Right ventricle myocardium inferior (tissue), 1 donor: ENCODE results near the gene NUS1. TPM values are rescaled to one million over a fixed set of nuclear protein-coding genes. Genes with fewer than 3 reads are reported as not detected.
"Not testable (repeated sequence)": the region's sequence is repeated elsewhere in the genome, so short reads cannot be mapped to it uniquely, and the experiment has no call there.

ENCODE experiments used
- ATAC-seq: fragments of 200-7000 bp; cut with Tn5 transposase; one replicate; pipeline ENCODE4 v1.9.1; 2020; ENCODE audit warnings: mild to moderate bottlenecking, moderate library complexity
- DNase-seq: peaks from one replicate; pipeline ENCODE4 v3.0.0; 2021; ENCODE audit errors: missing footprints
- intact Hi-C: fragments of 100-400 bp; cut with DNase I; formaldehyde crosslinking; loops from one replicate; pipeline ENCODE4 v1.11.0; 2022
- total RNA-seq: library from RNA; stranded (reverse); fragmentation: NEBNext Ultra II Directional; extraction: Animal tissue kit (Norgen Biotek cat#: 25700); gene quantifications from one replicate; pipeline ENCODE4 v1.2.1, GENCODE V29; 2021
- donor health status: DM: no; HTN: yes; CAD: no; lungs with severe emphysema.

NUS1 gene
- total RNA-seq, 1 donor from 2014 or later, result 13.5 TPM

- DNase-seq, ATAC-seq, intact Hi-C loops: not testable (repeated sequence)
These were observed 14.3 kb downstream of the NUS1 start for GRCh38 chr6:117689584-117689983.

GRCh38 chr6:117706504-117706903, 31.2 kb downstream of the NUS1 start:
- ATAC-seq, result no peak
- intact Hi-C loops, result no loop called here
- DNase-seq, result no peak

GRCh38 chr6:117706936-117707509, 31.8 kb downstream of the NUS1 start:
- intact Hi-C loops, DNase-seq, ATAC-seq: not testable (repeated sequence)

GRCh38 chr6:117711369-117711768, 36.1 kb downstream of the NUS1 start:
- no peak for ATAC-seq
- intact Hi-C loops, result no loop called here
- DNase-seq, result no peak

GRCh38 chr6:117718895-117719294, 43.6 kb downstream of the NUS1 start:
- no peak for ATAC-seq
- intact Hi-C loops, result no loop called here

GRCh38 chr6:117721520-117721919, 46.3 kb downstream of the NUS1 start:
- ATAC-seq, DNase-seq, intact Hi-C loops: not testable (repeated sequence)

More at GRCh38 chr6:117718895-117719294, 43.6 kb downstream of the NUS1 start:
- DNase-seq, result no peak

GRCh38 chr6:117728626-117729025, 53.4 kb downstream of the NUS1 start:
- intact Hi-C loops, result no loop called here
- ATAC-seq, result no peak
- DNase-seq, result no peak

GRCh38 chr6:117729613-117730012, 54.3 kb downstream of the NUS1 start:
- ATAC-seq, result no peak
- no peak for DNase-seq
- intact Hi-C loops, result no loop called here

GRCh38 chr6:117733341-117733740, 58.1 kb downstream of the NUS1 start:
- no peak for ATAC-seq
- intact Hi-C loops, result no loop called here
- no peak for DNase-seq

GRCh38 chr6:117739869-117740268, 64.6 kb downstream of the NUS1 start:
- intact Hi-C loops, result no loop called here
- ATAC-seq, result no peak
- no peak for DNase-seq

- DNase-seq (no peak), ATAC-seq (no peak)
- intact Hi-C loops, result no loop called here
These were observed 65.3 kb downstream of the NUS1 start for GRCh38 chr6:117740605-117741004.

GRCh38 chr6:117750675-117751074, 75.4 kb downstream of the NUS1 start:
- DNase-seq, intact Hi-C loops, ATAC-seq: not testable (repeated sequence)

Other genes starting within 250 kb of the NUS1 start
- gene ROS1, start 249.5 kb upstream of the NUS1 start, total RNA-seq, result 0.08 TPM
- 6.1 TPM for gene DCBLD1, start 192.8 kb upstream of the NUS1 start, total RNA-seq
- gene GOPC, start 73.0 kb upstream of the NUS1 start, total RNA-seq, result 18.1 TPM
- gene SLC35F1, start 231.8 kb downstream of the NUS1 start, total RNA-seq, result 5.8 TPM